Esophagus squamous epithelium (tissue), 4 donors: ENCODE data around the gene GPSM1.

Experiments
- CTCF ChIP-seq, 6 experiments: fragments of 450-650 bp in 4 of 6; fragments of 200-600 bp in 2 of 6; sonication (generic) in 2 of 6; IDR thresholded peaks; one replicate each; pipeline ENCODE4 v1.5.1; 2016 to 2019; ENCODE audit warnings: antibody characterized with exemption in 6 of 6, mild to moderate bottlenecking in 4 of 6, moderate library complexity in 4 of 6
- POLR2A ChIP-seq, 4 donors: fragments of 450-650 bp; IDR thresholded peaks; one replicate each; pipeline ENCODE4 v1.6.1; 2017; ENCODE audit warnings: antibody characterized with exemption in 4 of 4, mild to moderate bottlenecking in 4 of 4, moderate library complexity in 3 of 4

- no peak for TF ChIP-seq CTCF (IDR thresholded peaks at IDR 0.05)
- TF ChIP-seq POLR2A (IDR thresholded peaks at IDR 0.05) = no peak
Measured at GRCh38 chr9:136281421-136282271, 45.7 kb upstream of the GPSM1 start.
